WTC11 (cell line): Measurements from ENCODE around the gene WDR73. TPM values are rescaled to one million over a fixed set of nuclear protein-coding genes. Genes with fewer than 3 reads are reported as not detected.

Source experiments
- ATAC-seq: fragments of 200-7000 bp; cut with Tn5 transposase; 2 replicates; pipeline ENCODE4 v1.10.0; 2021; ENCODE audit warnings: mild to moderate bottlenecking, moderate library complexity
- CTCF ChIA-PET: fragments of 300-600 bp; sonication (Branson Sonifier 250); formaldehyde crosslinking; loops from one replicate; lab custom pipeline; 2021; ENCODE audit warnings: antibody characterized with exemption; lab: Charles Lee
- POLR2A ChIA-PET: fragments of 350-600 bp; sonication (Branson Sonifier 250); formaldehyde crosslinking; loops from one replicate; lab custom pipeline; 2021; ENCODE audit warnings: antibody characterized with exemption; lab: Charles Lee
- DNase-seq: peaks from one replicate; pipeline ENCODE4 v3.0.0; 2021; ENCODE audit warnings: low spot score
- H3K27ac Mint-ChIP-seq: 2 replicates; pipeline ENCODE4 v1.8.0; 2021; ENCODE audit warnings: mixed read lengths
- H3K27me3 Mint-ChIP-seq: 2 replicates; pipeline ENCODE4 v1.8.0; 2021; ENCODE audit warnings: low read depth, mild to moderate bottlenecking, moderate library complexity, mixed read lengths
- H3K36me3 Mint-ChIP-seq: 2 replicates; pipeline ENCODE4 v1.8.0; 2021; ENCODE audit warnings: mixed read lengths
- H3K4me1 Mint-ChIP-seq: 2 replicates; pipeline ENCODE4 v1.8.0; 2022; ENCODE audit warnings: mixed read lengths
- H3K4me3 Mint-ChIP-seq: 2 replicates; pipeline ENCODE4 v1.8.0; 2021; ENCODE audit warnings: mild to moderate bottlenecking, moderate library complexity, mixed read lengths
- H3K9me3 Mint-ChIP-seq: 2 replicates; pipeline ENCODE4 v1.8.0; 2021; ENCODE audit warnings: mixed read lengths
- AFF4 ChIP-seq: sonication (generic); formaldehyde crosslinking; IDR thresholded peaks from 2 replicates; pipeline ENCODE4 v1.8.1; 2023; ENCODE audit warnings: mild to moderate bottlenecking, missing genetic modification reagents, borderline replicate concordance
- ATF2 ChIP-seq: sonication (generic); formaldehyde crosslinking; IDR thresholded peaks from 2 replicates; pipeline ENCODE4 v1.8.1; 2022; ENCODE audit warnings: low read depth, missing genetic modification reagents, borderline replicate concordance
- CREM ChIP-seq: sonication (generic); formaldehyde crosslinking; IDR thresholded peaks from 2 replicates; pipeline ENCODE4 v1.8.1; 2022; ENCODE audit warnings: mild to moderate bottlenecking, missing genetic modification reagents, moderate library complexity
- ERG ChIP-seq: fragments of 250-450 bp; sonication (Bioruptor Pico); IDR thresholded peaks from 2 replicates; pipeline ENCODE4 v1.8.0; 2021; ENCODE audit warnings: mild to moderate bottlenecking
- FOXP1 ChIP-seq: sonication (generic); formaldehyde crosslinking; IDR thresholded peaks from 2 replicates; pipeline ENCODE4 v1.8.0; 2022; ENCODE audit warnings: missing genetic modification reagents, mild to moderate bottlenecking, moderate library complexity, borderline replicate concordance
- IRF2 ChIP-seq: sonication (generic); formaldehyde crosslinking; IDR thresholded peaks from 2 replicates; pipeline ENCODE4 v1.8.0; 2022; ENCODE audit warnings: low read depth, missing genetic modification reagents, borderline replicate concordance
- JUN ChIP-seq: sonication (generic); formaldehyde crosslinking; IDR thresholded peaks from 2 replicates; pipeline ENCODE4 v1.8.0; 2023; ENCODE audit warnings: mild to moderate bottlenecking, missing genetic modification reagents
- MLX ChIP-seq: sonication (generic); formaldehyde crosslinking; IDR thresholded peaks from 2 replicates; pipeline ENCODE4 v1.8.1; 2023; ENCODE audit warnings: mild to moderate bottlenecking, missing genetic modification reagents, moderate library complexity
- NR2C2 ChIP-seq: sonication (generic); formaldehyde crosslinking; IDR thresholded peaks from 2 replicates; pipeline ENCODE4 v1.8.0; 2022; ENCODE audit warnings: mild to moderate bottlenecking, missing genetic modification reagents
- OVOL2 ChIP-seq: fragments of 250-450 bp; sonication (Bioruptor Pico); IDR thresholded peaks from 2 replicates; pipeline ENCODE4 v1.9.0; 2021; ENCODE audit warnings: mild to moderate bottlenecking, borderline replicate concordance
- PRDM15 ChIP-seq: sonication (generic); formaldehyde crosslinking; IDR thresholded peaks from 2 replicates; pipeline ENCODE4 v1.8.0; 2022; ENCODE audit warnings: missing genetic modification reagents
- RORB ChIP-seq: fragments of 250-450 bp; sonication (Bioruptor Pico); IDR thresholded peaks from 2 replicates; pipeline ENCODE4 v1.9.0; 2021; ENCODE audit warnings: mild to moderate bottlenecking
- SMAD3 ChIP-seq: sonication (generic); formaldehyde crosslinking; IDR thresholded peaks from 2 replicates; pipeline ENCODE4 v1.8.0; 2022; ENCODE audit warnings: missing genetic modification reagents, mild to moderate bottlenecking, borderline replicate concordance
- SMAD4 ChIP-seq: sonication (generic); formaldehyde crosslinking; IDR thresholded peaks from 2 replicates; pipeline ENCODE4 v1.8.0; 2022; ENCODE audit warnings: mild to moderate bottlenecking, missing genetic modification reagents
- SP1 ChIP-seq: sonication (generic); formaldehyde crosslinking; conservative IDR thresholded peaks from 2 replicates; pipeline ENCODE4 v1.8.1; 2022; ENCODE audit warnings: missing genetic modification reagents
- TEAD4 ChIP-seq: sonication (generic); formaldehyde crosslinking; IDR thresholded peaks from 2 replicates; pipeline ENCODE4 v1.8.0; 2022; ENCODE audit warnings: mild to moderate bottlenecking, missing genetic modification reagents
- TP53 ChIP-seq: sonication (generic); formaldehyde crosslinking; IDR thresholded peaks from 2 replicates; pipeline ENCODE4 v1.8.1; 2023; ENCODE audit warnings: mild to moderate bottlenecking, missing genetic modification reagents
- ZNF219 ChIP-seq: sonication (generic); formaldehyde crosslinking; IDR thresholded peaks from 2 replicates; pipeline ENCODE4 v1.8.0; 2023; ENCODE audit warnings: missing genetic modification reagents, mild to moderate bottlenecking, borderline replicate concordance
- ZNF232 ChIP-seq: sonication (generic); formaldehyde crosslinking; IDR thresholded peaks from 2 replicates; pipeline ENCODE4 v1.8.0; 2022; ENCODE audit warnings: mild to moderate bottlenecking, missing genetic modification reagents
- ZNF263 ChIP-seq: sonication (generic); formaldehyde crosslinking; IDR thresholded peaks from 2 replicates; pipeline ENCODE4 v1.8.1; 2022; ENCODE audit warnings: low read depth, mild to moderate bottlenecking, moderate library complexity, missing genetic modification reagents
- ZNF317 ChIP-seq: sonication (generic); formaldehyde crosslinking; IDR thresholded peaks from 2 replicates; pipeline ENCODE4 v1.8.1; 2023; ENCODE audit warnings: low read depth, mild to moderate bottlenecking, moderate library complexity, missing genetic modification reagents, borderline replicate concordance
- ZNF396 ChIP-seq: fragments of 250-450 bp; sonication (Bioruptor Pico); IDR thresholded peaks from 2 replicates; pipeline ENCODE4 v1.8.0; 2021; ENCODE audit warnings: mild to moderate bottlenecking, moderate library complexity, borderline replicate concordance
- total RNA-seq: library from RNA; stranded (reverse); gene quantifications from 3 replicates; pipeline ENCODE4 v1.2.3, GENCODE V29; 2021

WDR73 gene
- total RNA-seq, 1 experiment from 2014 or later: 22.6 TPM

- Mint-ChIP-seq H3K27ac (no peak overlapping the region), H3K4me1 (no peaks in the 10 kb centered on the region), H3K36me3 (peaks cover 58% of the 10 kb centered on the region), H3K9me3 (0 out of 2 replicates have a peak, but pooled peaks cover 3% of the 10 kb centered on the region), H3K4me3 (no peak overlapping the region), H3K27me3 (no peaks in the 10 kb centered on the region; the same call in 1 of the 2 replicates)
- CTCF ChIA-PET: interaction anchor here (1.2 kb wide), 1 partner anchor 100 kb away, joined by 4 read pairs; no protein-coding TSS in a partner anchor
- POLR2A ChIA-PET: no interaction called here
- TF ChIP-seq ZNF263 (CRISPR knock-in tag) (no peak), CREM (CRISPR knock-in tag) (no peak), JUN (no peak)
- DNase-seq (no peak), ATAC-seq (no peak)
Observed at GRCh38 chr15:84671211-84671610, 17.1 kb upstream of the WDR73 start.

- DNase-seq (no peak), ATAC-seq (no peak)
- Mint-ChIP-seq H3K4me1 (no peaks in the 10 kb centered on the region), H3K9me3 (0 out of 2 replicates have a peak, but pooled peaks cover 3% of the 10 kb centered on the region), H3K27ac (no peak overlapping the region), H3K4me3 (no peak overlapping the region), H3K36me3 (peaks cover 51% of the 10 kb centered on the region), H3K27me3 (no peaks in the 10 kb centered on the region; the same call in 1 of the 2 replicates)
- TF ChIP-seq TP53 (CRISPR knock-in tag) (no peak), IRF2 (no peak), ZNF317 (no peak), OVOL2 (CRISPR knock-in tag) (no peak), ZNF396 (CRISPR knock-in tag) (no peak), CREM (CRISPR knock-in tag) (no peak), RORB (CRISPR knock-in tag) (no peak)
- ChIA-PET POLR2A (no interaction called here), CTCF (no interaction called here)
Observed at GRCh38 chr15:84669726-84670125, 15.6 kb upstream of the WDR73 start.

GRCh38 chr15:84668221-84668982, 14.3 kb upstream of the WDR73 start:
- H3K27ac Mint-ChIP-seq: no peak overlapping the region; the same call in 1 of the 2 replicates
- peaks cover 40% of the 10 kb centered on the region for H3K36me3 Mint-ChIP-seq
- H3K4me1 Mint-ChIP-seq: no peaks in the 10 kb centered on the region
- H3K4me3 Mint-ChIP-seq: no peak overlapping the region
- ChIA-PET POLR2A (no interaction called here), CTCF (no interaction called here)
- ATAC-seq: no peak
- H3K9me3 Mint-ChIP-seq: 0 out of 2 replicates have a peak, but pooled peaks cover 1% of the 10 kb centered on the region
- no peak for DNase-seq
- H3K27me3 Mint-ChIP-seq: no peaks in the 10 kb centered on the region; the same call in 1 of the 2 replicates
- TF ChIP-seq SMAD4 (CRISPR knock-in tag): no peak
- TF ChIP-seq ZNF232 (CRISPR knock-in tag): no peak
- no peak for TF ChIP-seq FOXP1 (CRISPR knock-in tag)
- no peak for TF ChIP-seq ZNF219 (CRISPR knock-in tag)
- no peak for TF ChIP-seq SP1
- no peak for TF ChIP-seq SMAD3
- TF ChIP-seq ERG (CRISPR knock-in tag): no peak
- TF ChIP-seq PRDM15 (CRISPR knock-in tag): no peak
- TF ChIP-seq ATF2: no peak
- no peak for TF ChIP-seq MLX (CRISPR knock-in tag)
- no peak for TF ChIP-seq AFF4 (CRISPR knock-in tag)
- TF ChIP-seq TEAD4: no peak
- TF ChIP-seq NR2C2: no peak
